NCI-H2196 treated with DMSO at 0.1 percent for 48 hours (cell line): Measurements from ENCODE around the gene PDSS2.
"Not testable (repeated sequence)": the region's sequence is repeated elsewhere in the genome, so short reads cannot be mapped to it uniquely, and the experiment has no call there.

Source experiments
- DNase-seq: peaks from one replicate; lab custom pipeline; 2025; ENCODE audit not compliant: unreplicated experiment; lab: John Stamatoyannopoulos, UW

The PDSS2 gene

GRCh38 chr6:107128175-107128574 is 331.2 kb downstream of the PDSS2 start:
- no peak for DNase-seq

- no peak for DNase-seq
These were observed 333.6 kb downstream of the PDSS2 start for GRCh38 chr6:107125771-107126170.

DNA sequence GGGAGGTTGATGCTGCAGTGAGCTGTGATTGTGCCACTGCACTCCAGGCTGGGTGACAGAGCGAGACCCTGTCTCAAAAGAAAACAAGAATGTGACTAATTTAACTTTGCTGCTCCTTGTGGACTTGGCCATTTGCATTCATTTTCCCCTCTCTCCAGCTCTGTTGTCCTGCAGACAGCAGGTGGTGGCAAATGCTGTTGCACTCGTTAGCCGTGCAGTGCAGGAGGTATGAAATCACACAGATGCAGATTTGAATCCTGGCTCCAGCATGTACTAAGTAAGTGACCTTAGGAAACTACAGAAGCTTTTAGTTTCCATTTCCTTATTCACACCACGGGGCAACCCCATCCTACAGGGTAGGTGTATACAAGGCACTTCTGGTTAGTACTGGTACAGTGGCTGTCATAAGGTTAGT is 334.4 kb downstream of the PDSS2 start:
- DNase-seq: peak; percentile 20

DNA sequence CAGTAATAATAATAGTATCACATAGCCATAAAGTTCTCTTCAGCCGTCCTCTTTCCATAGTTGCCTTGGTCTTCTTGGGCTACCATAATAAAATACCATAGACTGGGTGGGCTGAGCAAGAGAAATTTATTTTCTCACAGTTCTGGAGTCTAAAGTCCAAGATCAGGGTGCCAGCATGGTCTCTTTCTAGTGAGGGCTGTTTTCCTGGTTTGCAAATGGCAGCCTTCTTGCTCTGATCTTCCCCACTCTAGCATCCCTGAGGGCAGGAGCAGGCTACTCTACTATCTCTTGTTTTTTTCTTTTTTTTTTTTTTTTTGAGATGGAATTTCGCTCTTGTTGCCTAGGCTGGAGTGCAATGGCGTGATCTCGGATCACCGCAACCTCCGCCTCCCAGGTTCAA is 335.9 kb downstream of the PDSS2 start:
- no peak for DNase-seq

GRCh38 chr6:107122748-107123147 is 336.6 kb downstream of the PDSS2 start:
- DNase-seq: no peak

- DNase-seq: no peak
These were observed 337.3 kb downstream of the PDSS2 start for GRCh38 chr6:107121964-107122495.

DNA sequence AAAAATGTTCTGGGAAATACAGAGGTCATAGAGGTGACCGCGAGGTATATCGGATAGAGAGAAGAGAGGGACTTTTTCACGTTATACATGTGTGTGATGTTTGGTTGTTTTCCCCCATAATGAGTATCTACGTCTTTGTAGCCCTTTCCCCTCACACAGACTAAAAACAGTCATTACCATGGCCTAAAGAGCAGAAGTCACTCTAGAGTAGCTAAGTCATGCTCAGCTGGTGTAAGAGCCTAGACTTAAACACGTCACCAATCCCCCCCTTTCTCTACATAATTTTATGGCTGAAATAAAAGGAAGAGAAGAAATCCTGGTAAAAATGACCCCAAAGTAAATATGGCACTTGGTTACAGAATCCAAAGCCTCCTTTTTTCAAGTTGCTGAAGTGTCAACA is 338.1 kb downstream of the PDSS2 start:
- no peak for DNase-seq

GRCh38 chr6:107120404-107120803 is 339.0 kb downstream of the PDSS2 start:
- DNase-seq: no peak

DNA sequence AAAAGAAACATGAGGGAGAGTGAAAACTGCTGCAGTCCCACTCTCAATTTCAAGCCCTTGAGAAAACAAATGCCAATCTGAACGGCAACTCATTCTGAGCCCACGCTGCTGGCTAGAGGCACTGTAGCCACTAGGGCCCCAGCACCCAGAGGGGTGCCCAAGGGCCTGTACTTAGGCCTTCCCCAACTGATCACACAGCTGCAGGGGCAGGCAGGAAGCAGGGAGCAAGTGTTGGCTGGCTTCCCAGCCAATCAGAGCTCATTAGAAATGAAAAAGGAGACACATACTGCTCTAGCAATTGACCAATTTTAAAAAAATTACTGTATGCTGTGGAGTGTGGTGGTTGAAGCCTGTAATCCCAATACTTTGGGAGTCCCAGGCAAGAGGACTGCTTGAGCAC is 340.4 kb downstream of the PDSS2 start:
- peak; percentile 19 for DNase-seq

- DNase-seq: not testable (repeated sequence)
These were observed 340.8 kb downstream of the PDSS2 start for GRCh38 chr6:107118540-107118939.

- DNase-seq: no peak
These were observed 342.4 kb downstream of the PDSS2 start for GRCh38 chr6:107116931-107117330.

GRCh38 chr6:107116328-107116892 is 343.0 kb downstream of the PDSS2 start:
- DNase-seq: peak; percentile 75

GRCh38 chr6:107115695-107116327 is 343.6 kb downstream of the PDSS2 start:
- peak; percentile 78 for DNase-seq

DNA sequence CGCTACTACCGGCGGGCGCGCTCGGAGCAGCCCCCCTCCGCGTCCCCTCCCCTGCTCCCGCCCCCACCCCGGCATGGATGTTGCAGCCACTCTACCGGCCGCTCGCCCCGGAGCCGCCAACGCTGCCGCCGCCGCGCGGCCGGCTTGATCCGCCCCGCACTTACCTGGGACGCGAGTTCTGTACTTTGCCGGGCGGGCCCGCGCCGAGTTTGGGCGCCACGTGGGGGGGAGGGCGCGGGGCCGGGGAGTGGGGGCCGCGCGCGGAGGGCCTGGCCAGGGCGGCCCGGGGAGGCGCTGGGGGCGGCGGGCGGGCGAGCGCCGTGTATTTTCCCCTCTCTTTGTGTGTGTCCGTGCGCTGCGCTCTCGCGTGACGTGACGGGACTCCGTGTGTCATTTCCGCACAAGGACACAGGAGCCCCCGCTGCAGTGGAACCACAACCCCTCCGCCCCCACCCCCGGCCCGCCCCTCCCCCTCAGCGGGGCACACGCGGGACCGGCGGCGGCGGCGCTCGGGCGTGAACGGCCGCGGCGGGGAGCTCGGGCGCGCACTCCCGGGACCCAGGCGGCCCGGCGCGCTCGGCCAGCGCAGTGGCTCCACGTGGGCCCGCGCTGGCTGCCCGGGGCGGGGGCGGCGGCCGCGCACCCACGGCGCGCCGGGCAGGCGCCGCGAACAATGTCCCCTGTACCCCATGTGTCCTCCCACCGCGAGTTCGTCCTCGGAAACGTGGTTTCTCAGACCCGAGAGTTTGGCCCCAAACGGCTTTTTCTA is 344.3 kb downstream of the PDSS2 start, which contains the start of gene BEND3:
TSS of gene BEND3 (minus strand) at position 590 of the 769 bp plus-strand sequence. CDS start 16,230 bp downstream, outside the sequence.
- DNase-seq: peak; percentile 58

DNA sequence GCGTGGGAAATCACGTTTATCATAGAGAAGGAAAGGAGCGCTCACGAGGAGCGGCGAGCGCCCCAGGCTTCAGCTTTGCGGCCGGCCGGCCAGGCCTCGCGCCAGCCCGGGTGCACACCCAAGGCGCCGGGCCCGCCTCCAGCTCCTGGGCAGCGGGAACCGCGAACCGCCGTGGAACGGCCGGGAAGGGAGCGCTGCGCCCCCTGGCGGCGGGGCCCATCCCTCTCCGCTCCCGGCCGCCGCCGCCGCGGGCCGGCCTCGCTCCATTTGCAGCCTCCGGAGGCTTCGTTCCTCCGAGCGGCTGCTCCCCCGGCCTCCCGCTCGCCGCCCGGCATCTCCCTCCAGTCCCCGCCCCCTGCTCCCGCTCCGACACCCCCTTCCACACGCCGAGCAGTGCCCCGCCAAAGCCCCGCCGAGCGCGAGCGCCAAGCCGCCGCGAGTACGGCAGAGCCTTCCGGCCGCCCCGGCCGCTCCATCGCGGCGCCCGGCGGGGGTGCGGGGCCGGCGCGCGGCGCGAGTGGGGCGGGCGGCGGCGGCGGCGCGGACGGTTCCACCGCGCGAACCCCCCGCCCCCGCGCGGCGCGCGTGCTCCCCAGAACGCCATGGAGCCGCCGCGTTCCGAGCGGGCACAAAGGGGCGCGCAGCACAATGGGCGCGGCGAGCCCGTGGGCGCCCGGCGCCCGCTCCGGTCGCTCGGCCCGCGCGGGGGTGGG is 345.0 kb downstream of the PDSS2 start:
- DNase-seq: peak; percentile 91

- DNase-seq: no peak
These were observed 349.2 kb downstream of the PDSS2 start for GRCh38 chr6:107110200-107110599.

DNA sequence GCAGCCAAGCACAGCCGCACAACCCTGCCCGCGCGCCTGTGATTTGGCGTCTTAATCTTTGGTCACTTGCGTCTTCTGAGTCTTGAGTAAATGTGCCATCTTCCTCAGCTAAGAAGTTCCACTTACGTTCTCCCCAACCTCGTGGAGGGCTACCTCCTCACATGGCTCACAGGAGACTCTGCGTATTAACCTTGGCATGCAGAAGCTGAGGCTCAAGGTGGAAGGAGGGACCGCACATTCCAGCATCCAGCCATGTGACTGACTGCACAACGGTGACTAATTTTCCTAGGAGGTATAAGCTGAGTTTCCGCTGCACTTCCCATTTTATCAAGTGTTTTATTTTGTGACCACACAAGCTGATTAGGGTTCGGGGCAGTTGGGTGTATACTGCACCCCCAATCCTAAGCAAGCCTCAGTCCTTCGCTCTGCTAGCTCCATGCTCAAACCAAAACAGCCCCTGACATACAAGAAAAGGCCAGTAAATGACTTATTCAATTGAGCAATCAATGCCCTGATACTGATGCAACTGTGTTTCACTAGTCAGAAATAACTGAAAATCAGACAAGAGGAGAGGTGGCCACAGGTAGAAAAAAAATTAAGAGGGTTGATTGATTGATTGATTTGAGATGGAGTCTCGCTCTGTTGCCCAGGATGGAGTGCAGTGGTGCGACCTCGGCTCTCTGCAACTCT is 351.0 kb downstream of the PDSS2 start:
- DNase-seq: no peak

DNA sequence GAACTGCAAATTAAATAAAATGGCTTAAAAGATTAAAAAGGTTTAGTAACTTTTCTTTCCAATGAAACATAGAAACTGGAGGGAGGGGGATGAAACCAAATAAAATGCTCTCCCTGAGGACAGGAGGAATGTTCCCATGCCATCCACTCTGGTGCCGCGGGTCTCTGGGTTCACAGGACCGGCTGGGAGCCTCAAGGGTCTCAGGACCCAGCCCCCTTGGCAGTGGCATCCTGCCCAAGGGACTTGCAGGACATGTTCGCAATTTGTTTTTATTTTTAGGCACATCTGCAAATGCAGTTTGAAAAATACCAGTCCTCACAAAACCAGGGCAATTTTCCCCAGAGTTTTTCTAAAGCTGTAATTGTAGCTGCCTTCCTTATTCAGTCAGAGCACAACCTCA is 351.6 kb downstream of the PDSS2 start:
- no peak for DNase-seq

- no peak for DNase-seq
These were observed 353.2 kb downstream of the PDSS2 start for GRCh38 chr6:107106165-107106564.

- no peak for DNase-seq
These were observed 353.8 kb downstream of the PDSS2 start for GRCh38 chr6:107105511-107106116.
